Measurements from ENCODE around the gene RWDD2A.

Gene RWDD2A

GRCh38 chr6:83226517-83226916 is 33.4 kb downstream of the RWDD2A start:
- Histone ChIP-seq H3K4me1 (ENCODE audit: control insufficient read depth, insufficient read depth, low read length, poor library complexity, severe bottlenecking) (peaks cover 7% of the 10 kb centered on the region), H3K27ac (ENCODE audit: low read depth, low read length, severe bottlenecking) (no peak overlapping the region), H3K9me3 (ENCODE audit: control insufficient read depth, low read length) (no peaks in the 10 kb centered on the region), H3K4me3 (ENCODE audit: extremely low read depth, insufficient read depth, low read length, poor library complexity, severe bottlenecking) (no peak overlapping the region), H3K36me3 (ENCODE audit: control insufficient read depth, insufficient read depth, low read length) (no peaks in the 10 kb centered on the region)
- WGBS, 2 experiments (ENCODE audit: insufficient coverage in 2 of 2): no CpG with 5 or more reads among the region's 1 CpG

- no peaks in the 10 kb centered on the region for H3K4me1 ChIP-seq (ENCODE audit: control insufficient read depth, insufficient read depth, low read length, poor library complexity, severe bottlenecking)
- H3K36me3 ChIP-seq (ENCODE audit: control insufficient read depth, insufficient read depth, low read length): no peaks in the 10 kb centered on the region
- H3K27ac ChIP-seq (ENCODE audit: low read depth, low read length, severe bottlenecking): no peak overlapping the region
- no peak overlapping the region for H3K4me3 ChIP-seq (ENCODE audit: extremely low read depth, insufficient read depth, low read length, poor library complexity, severe bottlenecking)
- 83 to 86% methylated on average over 1 of the region's 1 CpG for WGBS, 2 experiments (ENCODE audit: insufficient coverage in 2 of 2)
- no peaks in the 10 kb centered on the region for H3K9me3 ChIP-seq (ENCODE audit: control insufficient read depth, low read length)
Measured at GRCh38 chr6:83231146-83231545, 38.0 kb downstream of the RWDD2A start.

GRCh38 chr6:83247471-83247870 is 54.3 kb downstream of the RWDD2A start:
- H3K27ac ChIP-seq (ENCODE audit: low read depth, low read length, severe bottlenecking): no peak overlapping the region

More at GRCh38 chr6:83247471-83247870, 54.3 kb downstream of the RWDD2A start:
- Histone ChIP-seq H3K4me1 (ENCODE audit: control insufficient read depth, insufficient read depth, low read length, poor library complexity, severe bottlenecking) (no peaks in the 10 kb centered on the region), H3K4me3 (ENCODE audit: extremely low read depth, insufficient read depth, low read length, poor library complexity, severe bottlenecking) (no peak overlapping the region), H3K36me3 (ENCODE audit: control insufficient read depth, insufficient read depth, low read length) (peaks cover 5% of the 10 kb centered on the region), H3K9me3 (ENCODE audit: control insufficient read depth, low read length) (no peaks in the 10 kb centered on the region)
- WGBS, 2 experiments (ENCODE audit: insufficient coverage in 2 of 2): 90 to 92% methylated on average over 2 to 3 of the region's 3 CpGs
